ENCODE measurements around the gene EDC3. TPM values are rescaled to one million over a fixed set of nuclear protein-coding genes. Genes with fewer than 3 reads are reported as not detected.
"Not testable (repeated sequence)": the region's sequence is repeated elsewhere in the genome, so short reads cannot be mapped to it uniquely, and the experiment has no call there.

Gene EDC3
- polyA plus RNA-seq, 4 donors, result 37.5 to 43.0 (median 40.6) TPM

GRCh38 chr15:74710319-74711094 lies 14.7 kb upstream of the EDC3 start:
- DNase-seq (ENCODE audit: low read depth in 4 of 4, low spot score in 2 of 4), result no peak

- no peak for DNase-seq (ENCODE audit: low read depth in 4 of 4, low spot score in 2 of 4)
Measured at GRCh38 chr15:74709892-74710291, 14.1 kb upstream of the EDC3 start.

GRCh38 chr15:74709011-74709410 lies 13.2 kb upstream of the EDC3 start:
- no peak for DNase-seq (ENCODE audit: low read depth in 4 of 4, low spot score in 2 of 4)

GRCh38 chr15:74696808-74697207 lies 984 bp upstream of the EDC3 start:
- DNase-seq (ENCODE audit: low read depth in 4 of 4, low spot score in 2 of 4), result no peak

- DNase-seq (ENCODE audit: low read depth in 4 of 4, low spot score in 2 of 4), result no peak
Measured at GRCh38 chr15:74696398-74696729, 540 bp upstream of the EDC3 start.

- no peak for DNase-seq (ENCODE audit: low read depth in 4 of 4, low spot score in 2 of 4)
Measured at GRCh38 chr15:74692327-74692726, 3.5 kb downstream of the EDC3 start.

- DNase-seq (ENCODE audit: low read depth in 4 of 4, low spot score in 2 of 4), result no peak
Measured at GRCh38 chr15:74683758-74684157, 12.1 kb downstream of the EDC3 start.

GRCh38 chr15:74682954-74683353 lies 12.9 kb downstream of the EDC3 start:
- no peak for DNase-seq (ENCODE audit: low read depth in 4 of 4, low spot score in 2 of 4)

GRCh38 chr15:74680456-74680855 lies 15.4 kb downstream of the EDC3 start:
- DNase-seq (ENCODE audit: low read depth in 4 of 4, low spot score in 2 of 4), result no peak

GRCh38 chr15:74676801-74677200 lies 19.0 kb downstream of the EDC3 start:
- no peak for DNase-seq (ENCODE audit: low read depth in 4 of 4, low spot score in 2 of 4)

- no peak for DNase-seq (ENCODE audit: low read depth in 4 of 4, low spot score in 2 of 4)
Measured at GRCh38 chr15:74674161-74674560, 21.7 kb downstream of the EDC3 start.

GRCh38 chr15:74669627-74670026 lies 26.2 kb downstream of the EDC3 start:
- no peak for DNase-seq (ENCODE audit: low read depth in 4 of 4, low spot score in 2 of 4)

GRCh38 chr15:74667975-74668374 lies 27.8 kb downstream of the EDC3 start:
- no peak for DNase-seq (ENCODE audit: low read depth in 4 of 4, low spot score in 2 of 4)

GRCh38 chr15:74664670-74665069 lies 31.2 kb downstream of the EDC3 start:
- DNase-seq (ENCODE audit: low read depth in 4 of 4, low spot score in 2 of 4), result no peak

- no peak for DNase-seq (ENCODE audit: low read depth in 4 of 4, low spot score in 2 of 4)
Measured at GRCh38 chr15:74664028-74664616, 31.7 kb downstream of the EDC3 start.

- DNase-seq (ENCODE audit: low read depth in 4 of 4, low spot score in 2 of 4), result no peak
Measured at GRCh38 chr15:74663303-74664027, 32.4 kb downstream of the EDC3 start.

GRCh38 chr15:74662064-74662860 lies 33.6 kb downstream of the EDC3 start:
- DNase-seq (ENCODE audit: low read depth in 4 of 4, low spot score in 2 of 4), result no peak

GRCh38 chr15:74661280-74661679 lies 34.5 kb downstream of the EDC3 start:
- DNase-seq (ENCODE audit: low read depth in 4 of 4, low spot score in 2 of 4), result not testable (repeated sequence)

- DNase-seq (ENCODE audit: low read depth in 4 of 4, low spot score in 2 of 4), result no peak
Measured at GRCh38 chr15:74657846-74658245, 38.0 kb downstream of the EDC3 start.

- DNase-seq (ENCODE audit: low read depth in 4 of 4, low spot score in 2 of 4), result no peak
Measured at GRCh38 chr15:74656935-74657535, 38.8 kb downstream of the EDC3 start.

GRCh38 chr15:74655424-74655823 lies 40.4 kb downstream of the EDC3 start:
- DNase-seq (ENCODE audit: low read depth in 4 of 4, low spot score in 2 of 4), result no peak

Data from left renal cortex interstitium (tissue), 4 donors.